Hepatocyte (in vitro differentiated cells): Measurements from ENCODE around the gene RDH16.

ENCODE experiments used
- EZH2 ChIP-seq: fragments of 200-600 bp; sonication (generic); IDR thresholded peaks from 2 replicates; pipeline ENCODE4 v1.6.1; 2016; ENCODE audit warnings: antibody characterized with exemption, mild to moderate bottlenecking, borderline replicate concordance
- TF ChIP-seq, protein P1 (sequence below): fragments of 200-600 bp; sonication (generic); IDR thresholded peaks from 2 replicates; pipeline ENCODE4 v1.5.1; 2016; ENCODE audit warnings: antibody characterized with exemption, mild to moderate bottlenecking; ENCODE audit not compliant: poor library complexity

DNA sequence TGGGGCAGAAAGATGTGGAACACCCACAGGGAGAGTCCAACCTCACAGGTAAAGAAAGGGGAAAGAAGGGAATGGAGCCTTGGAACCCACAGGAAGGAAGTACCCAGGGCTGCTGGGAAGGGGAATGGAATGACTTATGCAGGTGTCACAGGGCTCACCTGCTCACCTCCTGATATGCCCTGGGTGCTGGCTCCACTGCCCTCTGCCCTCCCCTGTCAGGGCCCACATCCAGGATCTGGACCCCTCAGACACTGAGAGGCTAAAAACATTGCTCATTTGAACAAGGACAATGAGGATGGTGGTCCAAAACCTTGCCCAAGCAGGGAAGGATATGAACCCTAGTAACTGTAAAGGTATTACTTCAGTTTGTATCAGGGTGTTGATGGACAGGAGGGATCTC is 29.6 kb upstream of the RDH16 start:
- TF ChIP-seq, protein P1, sequence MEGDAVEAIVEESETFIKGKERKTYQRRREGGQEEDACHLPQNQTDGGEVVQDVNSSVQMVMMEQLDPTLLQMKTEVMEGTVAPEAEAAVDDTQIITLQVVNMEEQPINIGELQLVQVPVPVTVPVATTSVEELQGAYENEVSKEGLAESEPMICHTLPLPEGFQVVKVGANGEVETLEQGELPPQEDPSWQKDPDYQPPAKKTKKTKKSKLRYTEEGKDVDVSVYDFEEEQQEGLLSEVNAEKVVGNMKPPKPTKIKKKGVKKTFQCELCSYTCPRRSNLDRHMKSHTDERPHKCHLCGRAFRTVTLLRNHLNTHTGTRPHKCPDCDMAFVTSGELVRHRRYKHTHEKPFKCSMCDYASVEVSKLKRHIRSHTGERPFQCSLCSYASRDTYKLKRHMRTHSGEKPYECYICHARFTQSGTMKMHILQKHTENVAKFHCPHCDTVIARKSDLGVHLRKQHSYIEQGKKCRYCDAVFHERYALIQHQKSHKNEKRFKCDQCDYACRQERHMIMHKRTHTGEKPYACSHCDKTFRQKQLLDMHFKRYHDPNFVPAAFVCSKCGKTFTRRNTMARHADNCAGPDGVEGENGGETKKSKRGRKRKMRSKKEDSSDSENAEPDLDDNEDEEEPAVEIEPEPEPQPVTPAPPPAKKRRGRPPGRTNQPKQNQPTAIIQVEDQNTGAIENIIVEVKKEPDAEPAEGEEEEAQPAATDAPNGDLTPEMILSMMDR, result no peak
- no peak for TF ChIP-seq EZH2
